A673 (cell line): ENCODE data around the gene DDX21. TPM values are rescaled to one million over a fixed set of nuclear protein-coding genes. Genes with fewer than 3 reads are reported as not detected.
A peak's percentile ranks its signal among the peaks of the same experiment; 100 is the strongest.
"Not testable (repeated sequence)": the region's sequence is repeated elsewhere in the genome, so short reads cannot be mapped to it uniquely, and the experiment has no call there.

Source experiments
- BruUV-seq: library from RNA; stranded (reverse); fragments of 400-500 nt; replicated peaks from 2 replicates; lab custom pipeline; 2021; lab: Mats Ljungman, UMichigan
- CTCF ChIA-PET: fragments of 300-600 bp; sonication (Branson Sonifier 250); formaldehyde crosslinking; loops from one replicate; lab custom pipeline; 2022; ENCODE audit warnings: antibody characterized with exemption; lab: Charles Lee
- POLR2A ChIA-PET: fragments of 300-600 bp; sonication (Branson Sonifier 250); formaldehyde crosslinking; loops from one replicate; lab custom pipeline; 2022; ENCODE audit warnings: antibody characterized with exemption; ENCODE audit not compliant: low non-redundant PET; lab: Charles Lee
- DNase-seq: peaks from one replicate; pipeline ENCODE4 v3.0.0-alpha.2; 2015; ENCODE audit warnings: low spot score
- H3K27ac ChIP-seq: fragments of 200-600 bp; sonication (generic); 2 replicates; pipeline ENCODE4 v1.5.1; 2016; ENCODE audit warnings: mixed run types, low read depth, mild to moderate bottlenecking, mixed read lengths, antibody characterized with exemption, low read length; ENCODE audit not compliant: poor library complexity, severe bottlenecking
- H3K27me3 ChIP-seq: fragments of 200-600 bp; sonication (generic); replicated peaks from 2 replicates; pipeline ENCODE4 v1.6.1; 2017; ENCODE audit warnings: mixed run types, low read depth, mild to moderate bottlenecking, mixed read lengths, antibody characterized with exemption, low read length; ENCODE audit not compliant: insufficient read depth, poor library complexity
- H3K36me3 ChIP-seq: fragments of 200-600 bp; sonication (generic); 2 replicates; pipeline ENCODE4 v1.6.1; 2016; ENCODE audit warnings: mixed run types, mild to moderate bottlenecking, mixed read lengths, antibody characterized with exemption, low read length; ENCODE audit not compliant: insufficient read depth, poor library complexity, severe bottlenecking
- H3K4me1 ChIP-seq: fragments of 200-600 bp; sonication (generic); 2 replicates; pipeline ENCODE4 v1.6.1; 2017; ENCODE audit warnings: mixed run types, mild to moderate bottlenecking, mixed read lengths, antibody characterized with exemption, low read length; ENCODE audit not compliant: insufficient read depth, poor library complexity, severe bottlenecking
- H3K4me3 ChIP-seq: fragments of 200-600 bp; sonication (generic); 2 replicates; pipeline ENCODE4 v1.5.1; 2016; ENCODE audit warnings: low read depth, mixed run types, mild to moderate bottlenecking, mixed read lengths, low read length; ENCODE audit not compliant: poor library complexity, severe bottlenecking
- H3K9me3 ChIP-seq: fragments of 200-600 bp; sonication (generic); 2 replicates; pipeline ENCODE4 v1.6.1; 2016; ENCODE audit warnings: mixed run types, low read depth, mild to moderate bottlenecking, mixed read lengths, antibody characterized with exemption, low read length; ENCODE audit not compliant: poor library complexity, severe bottlenecking
- EZH2 ChIP-seq: fragments of 200-600 bp; sonication (generic); IDR thresholded peaks from 2 replicates; pipeline ENCODE4 v1.6.1; 2017; ENCODE audit warnings: borderline replicate concordance, low read depth, mild to moderate bottlenecking, mixed read lengths, antibody characterized with exemption, low read length; ENCODE audit not compliant: poor library complexity, severe bottlenecking
- intact Hi-C: fragments of 100-400 bp; cut with micrococcal nuclease; formaldehyde crosslinking; loops from one replicate; pipeline ENCODE4 v1.10.0; 2022; ENCODE audit not compliant: unreplicated experiment
- total RNA-seq: library from RNA; stranded (reverse); gene quantifications from 2 replicates; pipeline ENCODE4 v1.2.3, GENCODE V29; 2021
- TF ChIP-seq, protein P1 (sequence below): fragments of 300-800, 200-600 bp; sonication (generic); conservative IDR thresholded peaks from 2 replicates; pipeline ENCODE4 v1.5.1; 2017; ENCODE audit warnings: low read depth, mild to moderate bottlenecking, antibody characterized with exemption, low read length, moderate library complexity, mixed read lengths

Gene DDX21
- total RNA-seq, 1 experiment from 2014 or later = 188 TPM

DNA sequence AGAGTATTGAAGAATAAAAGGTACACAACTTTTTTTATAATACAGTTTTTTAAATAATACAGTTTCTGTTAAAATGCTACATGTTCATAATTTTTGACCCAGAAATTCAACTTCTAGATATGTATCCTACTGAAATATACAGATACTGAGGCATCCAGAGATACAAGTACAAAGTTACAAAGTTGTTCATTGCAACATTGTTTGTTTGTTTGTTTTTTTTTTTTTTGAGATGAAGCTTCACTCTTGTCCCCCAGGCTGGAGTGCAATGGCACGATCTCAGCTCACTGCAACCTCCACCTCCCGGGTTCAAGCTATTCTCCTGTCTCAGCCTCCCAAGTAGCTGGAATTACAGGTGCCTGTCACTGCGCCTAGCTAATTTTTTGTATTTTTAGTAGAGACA, 23.1 kb upstream of the DDX21 start:
- H3K4me3 ChIP-seq, POLR2A ChIA-PET, H3K4me1 ChIP-seq, BruUV-seq, intact Hi-C loops, H3K9me3 ChIP-seq, H3K27ac ChIP-seq, DNase-seq, CTCF ChIA-PET, H3K27me3 ChIP-seq: not testable (repeated sequence)
- H3K36me3 ChIP-seq = peaks cover 37% of the 10 kb centered on the region

DNA sequence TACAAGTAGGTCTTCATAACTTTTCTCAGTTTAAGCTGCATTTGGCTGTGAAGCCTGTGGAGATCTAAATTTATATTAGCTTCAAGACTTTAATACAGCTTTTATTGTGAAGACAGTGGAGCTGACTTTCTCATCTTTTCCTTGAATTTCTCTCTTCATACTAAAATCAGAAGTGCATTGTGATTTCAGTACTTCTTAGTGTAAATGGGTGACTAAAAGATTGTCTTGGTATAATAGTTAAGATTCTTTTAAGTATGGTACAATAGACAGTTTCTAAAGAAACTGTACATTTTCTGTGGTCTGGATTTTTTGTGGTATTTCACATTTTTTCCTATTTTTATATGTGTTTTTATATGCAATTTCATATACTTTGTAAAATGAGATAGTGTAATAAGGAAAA, 21.0 kb upstream of the DDX21 start:
- no peak overlapping the region for H3K27ac ChIP-seq
- POLR2A ChIA-PET = interaction anchor here (0.6 kb wide), 1 partner anchor 225 kb away, joined by 6 read pairs; no protein-coding TSS in a partner anchor
- H3K27me3 ChIP-seq = no peaks in the 10 kb centered on the region
- no peaks in the 10 kb centered on the region for H3K4me1 ChIP-seq
- BruUV-seq = no TSS peak
- no peak for DNase-seq
- TF ChIP-seq, protein P1, sequence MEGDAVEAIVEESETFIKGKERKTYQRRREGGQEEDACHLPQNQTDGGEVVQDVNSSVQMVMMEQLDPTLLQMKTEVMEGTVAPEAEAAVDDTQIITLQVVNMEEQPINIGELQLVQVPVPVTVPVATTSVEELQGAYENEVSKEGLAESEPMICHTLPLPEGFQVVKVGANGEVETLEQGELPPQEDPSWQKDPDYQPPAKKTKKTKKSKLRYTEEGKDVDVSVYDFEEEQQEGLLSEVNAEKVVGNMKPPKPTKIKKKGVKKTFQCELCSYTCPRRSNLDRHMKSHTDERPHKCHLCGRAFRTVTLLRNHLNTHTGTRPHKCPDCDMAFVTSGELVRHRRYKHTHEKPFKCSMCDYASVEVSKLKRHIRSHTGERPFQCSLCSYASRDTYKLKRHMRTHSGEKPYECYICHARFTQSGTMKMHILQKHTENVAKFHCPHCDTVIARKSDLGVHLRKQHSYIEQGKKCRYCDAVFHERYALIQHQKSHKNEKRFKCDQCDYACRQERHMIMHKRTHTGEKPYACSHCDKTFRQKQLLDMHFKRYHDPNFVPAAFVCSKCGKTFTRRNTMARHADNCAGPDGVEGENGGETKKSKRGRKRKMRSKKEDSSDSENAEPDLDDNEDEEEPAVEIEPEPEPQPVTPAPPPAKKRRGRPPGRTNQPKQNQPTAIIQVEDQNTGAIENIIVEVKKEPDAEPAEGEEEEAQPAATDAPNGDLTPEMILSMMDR = no peak
- TF ChIP-seq EZH2 = no peak
- CTCF ChIA-PET = no interaction called here
- no peaks in the 10 kb centered on the region for H3K9me3 ChIP-seq
- H3K36me3 ChIP-seq = peaks cover 45% of the 10 kb centered on the region
- intact Hi-C loops = no loop called here
- no peak overlapping the region for H3K4me3 ChIP-seq

DNA sequence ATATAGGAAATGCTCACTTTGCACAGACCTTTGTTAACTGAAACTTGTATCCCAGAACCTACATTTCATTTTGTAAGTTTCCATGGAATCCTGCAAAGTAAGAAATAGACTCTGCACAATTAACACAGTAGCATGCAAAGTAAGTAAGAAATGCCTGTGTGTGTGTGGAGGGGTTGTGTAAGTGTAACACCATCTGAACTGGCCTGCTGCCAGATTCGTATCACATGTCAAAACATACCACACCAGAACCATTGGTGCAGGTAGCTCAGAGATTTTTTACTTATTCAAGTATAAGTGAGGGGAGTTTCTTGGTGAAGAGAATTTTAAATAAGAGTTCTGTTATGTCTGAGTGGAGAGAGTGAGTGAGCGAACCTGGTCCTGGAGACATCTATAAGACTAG, 17.9 kb upstream of the DDX21 start:
- TF ChIP-seq, protein P1 = no peak
- no peak for TF ChIP-seq EZH2
- peaks cover 35% of the 10 kb centered on the region for H3K36me3 ChIP-seq
- peak; percentile 12 for DNase-seq
- CTCF ChIA-PET = no interaction called here
- no peaks in the 10 kb centered on the region for H3K9me3 ChIP-seq
- H3K4me1 ChIP-seq = no peaks in the 10 kb centered on the region
- POLR2A ChIA-PET = no interaction called here
- no peak overlapping the region for H3K4me3 ChIP-seq
- no TSS peak for BruUV-seq
- no peaks in the 10 kb centered on the region for H3K27me3 ChIP-seq
- intact Hi-C loops = no loop called here
- no peak overlapping the region for H3K27ac ChIP-seq

DNA sequence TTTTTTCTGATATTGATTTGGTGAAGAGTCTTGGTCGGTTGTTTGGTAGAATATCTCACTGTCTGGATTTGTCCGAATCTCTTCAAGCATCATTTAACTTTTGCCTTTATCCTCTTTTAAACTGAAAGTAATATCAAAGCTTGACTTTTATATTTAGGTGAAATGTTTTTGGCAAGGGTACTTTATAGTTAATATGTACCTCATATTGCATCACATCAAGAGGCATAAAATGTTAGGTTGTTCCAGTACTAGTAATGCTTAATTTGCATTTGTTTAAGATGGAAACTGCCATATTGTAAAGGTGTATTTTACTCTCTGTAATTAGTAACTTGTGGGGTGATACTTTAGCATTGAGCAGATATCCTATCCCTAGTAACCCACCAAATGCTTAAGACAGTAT, 17.1 kb upstream of the DDX21 start:
- intact Hi-C loops = no loop called here
- no TSS peak for BruUV-seq
- ChIA-PET POLR2A (no interaction called here), CTCF (no interaction called here)
- Histone ChIP-seq H3K27ac (no peak overlapping the region), H3K27me3 (no peaks in the 10 kb centered on the region), H3K4me3 (no peak overlapping the region), H3K9me3 (no peaks in the 10 kb centered on the region), H3K36me3 (peaks cover 41% of the 10 kb centered on the region), H3K4me1 (no peaks in the 10 kb centered on the region)
- DNase-seq = no peak
- TF ChIP-seq, protein P1 = no peak
- no peak for TF ChIP-seq EZH2

DNA sequence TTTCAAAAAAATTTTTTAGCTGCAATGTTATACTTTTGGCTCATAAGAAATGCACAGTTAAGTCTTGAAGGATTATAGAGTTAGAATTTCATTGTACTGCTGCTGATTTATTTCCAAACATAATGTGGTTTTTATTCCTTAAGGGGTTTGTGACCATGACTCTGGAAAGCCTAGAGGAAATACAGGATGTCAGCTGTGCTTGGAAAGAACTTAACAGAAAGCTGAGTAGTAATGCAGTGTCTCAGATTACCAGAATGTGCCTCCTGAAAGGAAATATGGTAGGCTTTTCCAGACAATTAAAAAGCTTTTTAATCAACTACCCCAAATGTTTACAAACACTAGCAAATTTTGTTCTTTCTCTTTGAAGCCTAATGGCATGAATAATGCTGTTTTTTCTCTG, 15.1 kb upstream of the DDX21 start:
- H3K9me3 ChIP-seq, BruUV-seq, POLR2A ChIA-PET, intact Hi-C loops, DNase-seq, H3K27me3 ChIP-seq, H3K4me1 ChIP-seq, H3K4me3 ChIP-seq, CTCF ChIA-PET, H3K27ac ChIP-seq: not testable (repeated sequence)
- peaks cover 54% of the 10 kb centered on the region for H3K36me3 ChIP-seq
